ENCODE data around the gene WDR33.

GRCh38 chr2:127700527-127701192 is 110.3 kb downstream of the WDR33 start:
- no peak for TF ChIP-seq CTCF (IDR thresholded peaks at IDR 0.05; ENCODE audit: extremely low read depth in 1 of 2, insufficient read depth in 1 of 2, low read depth in 1 of 2, low read length in 2 of 2)
- TF ChIP-seq POLR2AphosphoS5 (IDR thresholded peaks at IDR 0.05; ENCODE audit: insufficient read depth, low read depth, low read length) = no peak
- TF ChIP-seq POLR2A (IDR thresholded peaks at IDR 0.05; ENCODE audit: low read depth, low read length) = no peak
- TF ChIP-seq EZH2 (IDR thresholded peaks at IDR 0.05; ENCODE audit: borderline replicate concordance, low read depth, low read length, severe bottlenecking) = no peak
- no peak for TF ChIP-seq MYC (IDR thresholded peaks at IDR 0.05; ENCODE audit: low read depth, low read length)
- TF ChIP-seq MAX (IDR thresholded peaks at IDR 0.05; ENCODE audit: insufficient read depth, insufficient read length) = no peak
- TF ChIP-seq JUN (IDR thresholded peaks at IDR 0.05; ENCODE audit: borderline replicate concordance, insufficient read depth, insufficient read length, low read depth) = no peak

Data from endothelial cell of umbilical vein (primary cell).